OCI-LY7 (cell line): Measurements from ENCODE around the gene CACNA1D.

ENCODE experiments used
- CTCF ChIP-seq: fragments of 200-600 bp; sonication (generic); conservative IDR thresholded peaks from 2 replicates; pipeline ENCODE4 v1.5.1; 2014; ENCODE audit warnings: mild to moderate bottlenecking, antibody characterized with exemption, low read length, moderate library complexity, mixed read lengths
- EZH2phosphoT487 ChIP-seq: fragments of 200-600 bp; sonication (generic); IDR thresholded peaks from 2 replicates; pipeline ENCODE4 v1.6.1; 2018; ENCODE audit warnings: low read depth, borderline replicate concordance, mild to moderate bottlenecking, mixed run types, antibody characterized with exemption, low read length, moderate library complexity, mixed read lengths

- TF ChIP-seq EZH2phosphoT487 (no peak), CTCF (no peak)
Observed at GRCh38 chr3:53585049-53585448, 90.6 kb downstream of the CACNA1D start.
